Lung (tissue), 12 donors: ENCODE measurements around the gene GPR35. TPM values are rescaled to one million over a fixed set of nuclear protein-coding genes. Genes with fewer than 3 reads are reported as not detected.

Source experiments
- ATAC-seq: fragments of 200-7000 bp; cut with Tn5 transposase; one replicate; pipeline ENCODE4 v1.9.1; 2020; ENCODE audit warnings: moderate number of reproducible peaks; ENCODE audit not compliant: insufficient read depth, low FRiP score
- DNase-seq, 3 donors: peaks; one replicate each; pipeline ENCODE4 v3.0.0-alpha.2; 2013 to 2017
- H3K27ac ChIP-seq, 2 donors: one replicate each; pipeline ENCODE4 v1.5.1; 2013; ENCODE audit warnings: mild to moderate bottlenecking in 2 of 2, moderate library complexity in 2 of 2, control low read depth in 1 of 2, inconsistent platforms in 1 of 2, low read depth in 1 of 2, low read length in 1 of 2
- H3K27me3 ChIP-seq, 3 donors: one replicate each; pipeline ENCODE4 v1.5.1; 2013; ENCODE audit warnings: low read length in 2 of 3; ENCODE audit not compliant: control insufficient read depth in 3 of 3, insufficient read depth in 3 of 3
- H3K36me3 ChIP-seq, 4 donors: one replicate each; pipeline ENCODE4 v1.5.1; 2013; ENCODE audit warnings: low read length in 4 of 4, mild to moderate bottlenecking in 1 of 4, moderate library complexity in 1 of 4; ENCODE audit not compliant: control insufficient read depth in 4 of 4, insufficient read depth in 4 of 4
- H3K4me1 ChIP-seq, 5 donors: one replicate each; pipeline ENCODE4 v1.5.1; 2013; ENCODE audit warnings: low read length in 5 of 5, mild to moderate bottlenecking in 2 of 5, moderate library complexity in 1 of 5; ENCODE audit not compliant: control insufficient read depth in 5 of 5, insufficient read depth in 5 of 5
- H3K4me3 ChIP-seq: one replicate; pipeline ENCODE4 v1.5.1; 2013; ENCODE audit warnings: mild to moderate bottlenecking, control low read depth, moderate library complexity
- H3K9ac ChIP-seq, 2 donors: one replicate each; pipeline ENCODE4 v1.5.1; 2013; ENCODE audit warnings: low read length in 2 of 2, control low read depth in 1 of 2; ENCODE audit not compliant: insufficient read depth in 1 of 2
- H3K9me3 ChIP-seq, 4 donors: one replicate each; pipeline ENCODE4 v1.5.1; 2013; ENCODE audit warnings: low read length in 3 of 4, mild to moderate bottlenecking in 1 of 4, moderate library complexity in 1 of 4; ENCODE audit not compliant: control insufficient read depth in 4 of 4, insufficient read depth in 3 of 4
- whole genome bisulfite sequencing, 2 donors: extraction: QIAGEN DNeasy Blood & Tissue Kit; methylation state at CpG; one replicate each; pipeline ENCODE4 v1.1.7; 2013; 5-methylcytosine and 5-hydroxymethylcytosine counted together
- polyA plus RNA-seq, 2 donors: library from polyadenylated mRNA; stranded (reverse); fragments of 200-250 nt; gene quantifications; one replicate each; pipeline ENCODE4 v1.2.1, GENCODE V29; 2013
- total RNA-seq, 2 donors: library from RNA; depleted of rRNA in 1 of 2; stranded (reverse); fragments of >200 nt in 1 of 2; gene quantifications; one replicate each; pipeline ENCODE4 v1.2.1, GENCODE V29; 2014 to 2021
- TF ChIP-seq, protein P1 (sequence below): IDR thresholded peaks from 2 replicates; pipeline ENCODE4 v1.5.1; 2012; ENCODE audit warnings: mild to moderate bottlenecking; ENCODE audit errors: control extremely low read depth, extremely low read depth
- donor health status: control.
- donor health status: control.
- donor health status: Bipolar disorder and iron deficiency.
- donor health status: healthy.
- donor health status: DM: yes; HTN: yes; CAD: no.

The GPR35 gene
- total and polyA plus RNA-seq, 4 donors: 2.3 to 10.3 (median 4.1) TPM

DNA sequence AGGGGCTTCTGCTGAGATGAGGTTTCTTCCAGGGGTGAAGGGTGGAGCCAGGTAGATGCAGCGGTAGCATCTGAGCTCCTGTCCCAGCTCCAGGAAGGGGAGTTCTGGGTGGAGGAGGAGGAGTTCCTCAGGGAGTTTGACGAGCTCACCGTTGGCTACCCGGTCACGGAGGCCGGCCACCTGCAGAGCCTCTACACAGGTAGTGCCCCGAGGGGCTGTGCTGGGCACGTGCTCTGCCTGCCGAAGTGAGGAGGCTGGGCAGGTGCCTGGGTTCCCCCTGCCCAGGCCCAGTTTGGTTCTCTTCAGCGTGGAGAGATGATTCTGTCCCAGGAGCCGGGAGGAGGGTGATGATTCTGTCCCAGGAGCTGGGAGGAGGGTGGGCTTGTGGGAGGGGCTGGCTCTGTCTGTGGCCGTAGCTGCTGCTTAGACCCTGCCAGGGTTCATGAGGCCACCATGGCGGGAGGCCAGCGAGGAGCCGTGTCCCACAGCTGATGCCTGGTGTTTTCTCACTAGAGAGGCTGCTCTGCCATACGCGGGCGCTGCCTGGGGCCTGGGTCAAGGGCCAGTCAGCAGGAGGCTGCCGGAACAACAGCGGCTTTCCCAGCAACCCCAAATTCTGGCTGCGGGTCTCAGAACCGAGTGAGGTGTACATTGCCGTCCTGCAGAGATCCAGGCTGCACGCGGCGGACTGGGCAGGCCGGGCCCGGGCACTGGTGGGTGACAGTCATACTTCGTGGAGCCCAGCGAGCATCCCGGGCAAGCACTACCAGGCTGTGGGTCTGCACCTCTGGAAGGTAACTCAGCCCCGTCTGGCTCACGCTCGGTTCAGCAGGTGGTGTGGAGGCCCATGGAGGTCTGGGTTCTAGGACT is 30.5 kb upstream of the GPR35 start:
- DNase-seq (peak in 1 of 3 donors; percentile 54), ATAC-seq (no peak)
- no peak overlapping the region for H3K9ac ChIP-seq
- H3K4me1 ChIP-seq: peaks cover 0 to 16% (median 0%) of the 10 kb centered on the region in 5 donors
- H3K27ac ChIP-seq: no peak overlapping the region
- 90 to 93% methylated on average over 34 of the region's 34 CpGs for WGBS, 2 donors
- TF ChIP-seq, protein P1, sequence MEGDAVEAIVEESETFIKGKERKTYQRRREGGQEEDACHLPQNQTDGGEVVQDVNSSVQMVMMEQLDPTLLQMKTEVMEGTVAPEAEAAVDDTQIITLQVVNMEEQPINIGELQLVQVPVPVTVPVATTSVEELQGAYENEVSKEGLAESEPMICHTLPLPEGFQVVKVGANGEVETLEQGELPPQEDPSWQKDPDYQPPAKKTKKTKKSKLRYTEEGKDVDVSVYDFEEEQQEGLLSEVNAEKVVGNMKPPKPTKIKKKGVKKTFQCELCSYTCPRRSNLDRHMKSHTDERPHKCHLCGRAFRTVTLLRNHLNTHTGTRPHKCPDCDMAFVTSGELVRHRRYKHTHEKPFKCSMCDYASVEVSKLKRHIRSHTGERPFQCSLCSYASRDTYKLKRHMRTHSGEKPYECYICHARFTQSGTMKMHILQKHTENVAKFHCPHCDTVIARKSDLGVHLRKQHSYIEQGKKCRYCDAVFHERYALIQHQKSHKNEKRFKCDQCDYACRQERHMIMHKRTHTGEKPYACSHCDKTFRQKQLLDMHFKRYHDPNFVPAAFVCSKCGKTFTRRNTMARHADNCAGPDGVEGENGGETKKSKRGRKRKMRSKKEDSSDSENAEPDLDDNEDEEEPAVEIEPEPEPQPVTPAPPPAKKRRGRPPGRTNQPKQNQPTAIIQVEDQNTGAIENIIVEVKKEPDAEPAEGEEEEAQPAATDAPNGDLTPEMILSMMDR: no peak
- no peaks in the 10 kb centered on the region for H3K27me3 ChIP-seq
- peaks cover 0 to 75% (median 4%) of the 10 kb centered on the region in 4 donors for H3K36me3 ChIP-seq
- no peak overlapping the region for H3K4me3 ChIP-seq
- no peaks in the 10 kb centered on the region for H3K9me3 ChIP-seq

DNA sequence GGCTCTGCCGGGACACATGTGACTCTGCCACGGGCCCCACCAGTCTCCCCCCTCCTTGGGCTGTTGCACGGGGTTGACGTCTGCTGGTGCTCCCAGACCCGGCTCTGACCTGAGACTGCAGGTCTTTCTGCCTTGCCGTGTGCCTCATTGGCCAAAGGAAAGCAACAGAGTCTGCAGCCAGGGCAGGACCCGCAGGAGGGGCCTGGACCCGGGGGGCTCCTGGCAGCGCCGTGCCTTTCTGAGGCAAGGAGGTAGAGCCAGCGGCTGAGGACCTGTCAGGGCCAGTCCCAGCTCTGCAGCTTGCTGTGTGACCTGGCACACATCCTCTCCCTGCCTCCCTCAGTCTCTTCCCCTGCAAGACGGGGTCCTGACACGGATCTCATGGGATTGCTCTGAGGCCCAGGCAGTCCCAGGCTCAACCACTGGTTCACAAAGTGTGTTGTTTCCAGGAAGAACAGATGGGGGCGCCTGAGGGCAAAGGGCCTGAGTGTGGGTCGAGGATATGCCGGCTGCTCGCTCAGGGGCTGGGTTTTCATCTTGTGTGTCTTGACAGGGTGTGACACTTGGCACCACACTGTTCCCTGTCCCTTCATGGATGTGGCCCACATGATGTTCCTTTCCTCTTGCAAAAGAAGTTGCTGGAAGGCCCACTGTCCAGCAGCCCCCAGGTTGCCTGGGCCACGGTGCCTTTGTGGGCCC is 29.8 kb upstream of the GPR35 start:
- TF ChIP-seq, protein P1: no peak
- DNase-seq: peak in 1 of 3 donors; percentile 22
- Histone ChIP-seq H3K9me3 (no peaks in the 10 kb centered on the region), H3K36me3 (peaks cover 0 to 69% (median 4%) of the 10 kb centered on the region in 4 donors), H3K27ac (no peak overlapping the region), H3K4me3 (no peak overlapping the region), H3K4me1 (peaks cover 0 to 16% (median 0%) of the 10 kb centered on the region in 5 donors), H3K27me3 (no peaks in the 10 kb centered on the region), H3K9ac (no peak overlapping the region)
- no peak for ATAC-seq
- WGBS, 2 donors: 76 to 81% methylated on average over 18 of the region's 18 CpGs

DNA sequence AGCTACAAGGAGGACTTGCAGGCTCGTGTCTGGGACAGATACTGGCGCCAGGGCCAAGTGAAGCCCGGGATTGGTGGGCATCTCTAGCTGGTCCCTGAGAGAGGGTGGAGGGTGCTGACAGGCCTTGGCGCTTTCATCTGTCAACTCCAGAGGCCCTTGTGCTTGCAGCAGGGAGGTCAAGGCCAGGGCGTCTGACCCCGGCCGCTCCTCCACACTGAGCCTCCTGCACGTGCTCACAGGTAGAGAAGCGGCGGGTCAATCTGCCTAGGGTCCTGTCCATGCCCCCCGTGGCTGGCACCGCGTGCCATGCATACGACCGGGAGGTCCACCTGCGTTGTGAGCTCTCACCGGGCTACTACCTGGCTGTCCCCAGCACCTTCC is 29.2 kb upstream of the GPR35 start:
- H3K27ac ChIP-seq: no peak overlapping the region
- DNase-seq: no peak
- H3K36me3 ChIP-seq: peaks cover 0 to 63% (median 1%) of the 10 kb centered on the region in 4 donors
- H3K27me3 ChIP-seq: no peaks in the 10 kb centered on the region
- WGBS, 2 donors: 95 to 96% methylated on average over 17 of the region's 17 CpGs
- H3K4me1 ChIP-seq: peaks cover 0 to 16% (median 0%) of the 10 kb centered on the region in 5 donors
- no peaks in the 10 kb centered on the region for H3K9me3 ChIP-seq
- H3K4me3 ChIP-seq: no peak overlapping the region
- TF ChIP-seq, protein P1: no peak
- no peak overlapping the region for H3K9ac ChIP-seq
- no peak for ATAC-seq
